ENCODE results near the gene SMIM44.

Gene SMIM44

GRCh38 chr19:3494559-3494958, 11.3 kb upstream of the SMIM44 start:
- H3K36me3 ChIP-seq = peaks cover 36 to 70% (median 63%) of the 10 kb centered on the region in 3 donors

GRCh38 chr19:3494051-3494450, 10.8 kb upstream of the SMIM44 start:
- no peak overlapping the region for H3K4me3 ChIP-seq

More at GRCh38 chr19:3494559-3494958, 11.3 kb upstream of the SMIM44 start:
- peaks cover 0 to 10% (median 4%) of the 10 kb centered on the region in 4 donors for H3K4me1 ChIP-seq
- H3K9me3 ChIP-seq = no peaks in the 10 kb centered on the region
- no peak for TF ChIP-seq CTCF (IDR thresholded peaks at IDR 0.05)
- H3K27me3 ChIP-seq = no peaks in the 10 kb centered on the region
- no peak overlapping the region for H3K27ac ChIP-seq
- DNase-seq = no peak
- H3K4me3 ChIP-seq = no peak overlapping the region
- intact Hi-C loops (cut with DNase I; ENCODE audit: low total_unique reads) = no loop called here

GRCh38 chr19:3493651-3494050, 10.4 kb upstream of the SMIM44 start:
- intact Hi-C loops (cut with DNase I; ENCODE audit: low total_unique reads) = no loop called here
- TF ChIP-seq CTCF (IDR thresholded peaks at IDR 0.05) = no peak
- H3K36me3 ChIP-seq = peaks cover 36 to 70% (median 63%) of the 10 kb centered on the region in 3 donors

More at GRCh38 chr19:3494051-3494450, 10.8 kb upstream of the SMIM44 start:
- DNase-seq = no peak
- no peak for TF ChIP-seq CTCF (IDR thresholded peaks at IDR 0.05)
- intact Hi-C loops (cut with DNase I; ENCODE audit: low total_unique reads) = no loop called here
- H3K27me3 ChIP-seq = no peaks in the 10 kb centered on the region
- H3K4me1 ChIP-seq = peaks cover 0 to 5% (median 1%) of the 10 kb centered on the region in 4 donors
- H3K9me3 ChIP-seq = no peaks in the 10 kb centered on the region
- H3K27ac ChIP-seq = no peak overlapping the region
- peaks cover 36 to 70% (median 63%) of the 10 kb centered on the region in 3 donors for H3K36me3 ChIP-seq

GRCh38 chr19:3492919-3493318, 9.7 kb upstream of the SMIM44 start:
- Histone ChIP-seq H3K27me3 (no peaks in the 10 kb centered on the region), H3K27ac (no peak overlapping the region), H3K36me3 (peaks cover 36 to 70% (median 63%) of the 10 kb centered on the region in 3 donors), H3K4me3 (no peak overlapping the region), H3K4me1 (no peaks in the 10 kb centered on the region), H3K9me3 (no peaks in the 10 kb centered on the region)
- intact Hi-C loops (cut with DNase I; ENCODE audit: low total_unique reads) = no loop called here
- no peak for TF ChIP-seq CTCF (IDR thresholded peaks at IDR 0.05)
- DNase-seq = no peak

More at GRCh38 chr19:3493651-3494050, 10.4 kb upstream of the SMIM44 start:
- DNase-seq = no peak
- Histone ChIP-seq H3K4me3 (no peak overlapping the region), H3K27ac (no peak overlapping the region), H3K9me3 (no peaks in the 10 kb centered on the region), H3K27me3 (no peaks in the 10 kb centered on the region), H3K4me1 (peaks cover 0 to under 1% (median 0%) of the 10 kb centered on the region in 4 donors)

DNA sequence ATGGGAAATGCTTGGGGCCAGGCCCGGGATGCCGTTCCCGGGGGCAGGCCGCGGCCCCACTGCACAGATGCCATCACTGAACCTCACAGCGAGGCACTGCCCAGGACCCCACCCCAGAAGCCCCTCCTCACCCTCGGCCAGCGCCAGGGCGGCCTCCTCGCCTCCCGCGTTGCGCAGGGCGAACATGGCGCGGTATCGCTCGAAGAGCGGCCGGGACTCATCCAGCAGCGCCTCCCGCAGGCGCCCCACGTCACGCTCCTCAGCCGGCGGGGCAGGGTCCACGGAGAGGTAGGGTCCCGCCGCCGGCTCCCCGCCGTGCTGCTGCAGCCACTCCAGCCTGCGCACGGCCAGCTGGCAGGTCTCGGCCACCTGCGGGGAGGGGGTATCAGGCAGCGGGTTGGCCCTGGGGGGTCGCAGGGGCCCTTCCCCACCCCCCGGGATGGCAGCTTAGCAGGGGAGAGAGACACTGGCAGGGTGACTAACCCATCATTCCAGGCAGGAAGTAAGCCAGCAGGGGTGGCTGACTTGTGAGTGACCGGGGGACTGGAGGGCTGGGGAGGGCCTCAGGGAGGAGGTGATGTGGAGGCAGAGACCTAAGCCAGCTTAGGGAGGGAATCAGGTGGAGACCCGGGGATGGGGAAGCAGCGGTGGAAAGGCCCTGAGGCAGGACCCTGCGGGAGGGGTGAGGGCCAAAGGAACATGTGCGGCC, 9.0 kb upstream of the SMIM44 start:
- Histone ChIP-seq H3K9me3 (no peaks in the 10 kb centered on the region), H3K27me3 (no peaks in the 10 kb centered on the region), H3K27ac (no peak overlapping the region), H3K4me1 (no peaks in the 10 kb centered on the region), H3K4me3 (no peak overlapping the region), H3K36me3 (peaks cover 36 to 70% (median 63%) of the 10 kb centered on the region in 3 donors)
- no peak for DNase-seq
- TF ChIP-seq CTCF (IDR thresholded peaks at IDR 0.05) = no peak
- intact Hi-C loops (cut with DNase I; ENCODE audit: low total_unique reads) = no loop called here

Measured in tibial artery (tissue), 4 donors.